CD4-positive, alpha-beta T cell treated with Interleukin-21 for 1 hour (primary cell): ENCODE results near the gene CD44.

Experiments
- DNase-seq: peaks from one replicate; pipeline ENCODE4 v3.0.0-alpha.2; 2020

Gene CD44

DNA sequence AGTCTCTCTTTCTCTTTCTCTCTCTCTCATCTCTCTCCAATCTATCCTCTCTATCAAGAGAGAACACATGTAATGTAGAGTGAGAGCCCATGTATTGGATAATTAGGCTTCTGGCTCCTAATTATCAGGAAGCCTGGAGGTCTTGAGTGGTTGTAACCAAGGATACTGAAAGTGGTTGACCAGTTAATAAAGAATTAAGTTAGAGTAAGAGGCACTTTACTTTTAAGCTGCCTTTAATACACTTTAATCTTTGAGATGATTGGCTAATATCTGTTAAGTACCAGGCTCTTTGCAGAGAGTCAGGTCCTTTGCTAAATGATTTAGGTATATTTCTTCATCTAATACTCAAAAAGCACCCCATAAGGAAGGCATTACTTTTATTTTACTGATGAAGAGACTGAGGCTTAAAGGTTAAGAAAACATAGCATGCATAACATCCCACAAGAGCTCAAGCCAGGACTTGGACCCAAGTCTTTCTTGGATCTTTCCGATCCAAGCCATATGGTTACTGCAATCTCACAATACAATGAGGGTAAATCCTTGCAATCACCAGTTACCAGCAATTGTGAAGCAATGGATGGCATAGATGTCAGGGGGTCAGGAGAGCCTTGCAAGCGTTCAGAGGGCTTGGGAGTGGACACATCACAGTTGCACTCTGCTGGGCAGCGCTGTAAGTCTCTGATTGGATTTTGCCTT is 22.1 kb downstream of the CD44 start:
- DNase-seq: no peak

DNA sequence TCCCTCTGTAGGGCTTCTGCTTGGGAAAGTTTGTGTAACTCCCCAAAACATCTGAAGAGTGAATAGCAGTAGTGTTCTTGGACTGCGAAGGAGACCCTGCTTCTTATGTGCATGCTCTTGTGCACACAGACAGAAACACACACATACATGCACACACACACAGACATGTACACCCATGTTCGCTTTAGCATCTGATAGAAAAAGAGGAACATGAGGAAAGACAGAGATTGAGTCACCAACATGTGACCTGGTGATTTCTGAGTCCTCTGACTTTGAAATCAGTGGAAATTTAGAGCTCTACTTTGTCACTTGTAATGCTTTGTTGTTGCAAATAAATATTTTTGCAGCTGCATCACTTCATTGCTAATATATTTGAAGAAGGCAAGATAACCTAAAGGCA is 23.8 kb downstream of the CD44 start:
- no peak for DNase-seq

DNA sequence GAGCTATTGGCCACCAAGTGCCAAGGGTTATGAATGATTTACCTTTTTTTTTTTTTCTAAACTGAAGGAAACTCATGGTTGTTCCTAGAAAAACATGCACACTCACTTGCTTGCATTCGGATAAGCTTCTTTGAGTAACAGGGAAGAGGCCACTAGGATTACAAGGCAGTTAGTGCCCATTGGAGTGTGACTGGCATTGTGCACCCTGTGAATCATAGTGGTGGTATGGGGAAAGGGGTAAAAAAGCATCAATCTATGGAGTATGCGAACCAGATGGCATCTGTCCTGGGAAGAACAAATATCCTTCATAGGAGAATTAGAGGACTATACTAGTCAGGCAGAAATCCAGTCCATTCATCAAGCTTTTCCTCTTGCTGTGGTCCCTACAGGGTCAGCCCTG is 24.2 kb downstream of the CD44 start:
- no peak for DNase-seq

DNA sequence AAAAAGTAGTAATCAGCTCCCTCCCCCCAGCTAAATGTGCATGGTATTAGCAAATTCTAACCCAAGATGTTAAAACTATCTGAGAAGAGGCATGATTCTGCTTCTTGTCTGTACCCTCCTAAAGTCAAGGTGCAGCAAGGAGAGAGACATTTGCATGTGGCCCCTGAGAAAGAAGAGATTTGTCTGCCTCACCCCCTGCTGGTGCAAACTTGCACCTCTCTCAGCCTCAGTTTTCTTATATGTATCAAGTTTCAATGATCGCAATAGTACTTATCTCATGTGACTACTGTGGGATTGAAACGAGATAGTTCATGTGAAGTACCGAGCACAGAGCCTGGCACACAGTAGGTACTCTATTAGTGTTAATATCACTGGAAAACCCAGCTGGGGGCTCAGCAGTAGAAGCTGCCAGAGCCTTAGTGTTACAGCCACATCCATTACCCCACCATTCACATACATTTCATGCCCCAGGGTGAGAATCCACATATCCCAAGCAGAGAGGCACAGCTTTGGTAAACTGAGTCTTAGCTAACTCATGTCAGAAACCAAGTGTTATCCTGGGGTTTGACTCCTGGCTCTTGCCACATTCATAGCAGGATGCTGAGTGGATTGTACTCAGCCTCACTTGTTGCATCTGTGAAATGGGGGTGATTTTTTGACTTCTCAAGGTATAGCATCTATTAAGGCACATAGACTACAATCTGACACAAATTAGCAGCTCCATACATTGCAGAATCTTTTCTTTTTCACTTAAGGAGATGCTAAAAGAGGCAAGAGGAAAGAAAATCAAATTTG is 24.9 kb downstream of the CD44 start:
- peak; percentile 74 for DNase-seq

DNA sequence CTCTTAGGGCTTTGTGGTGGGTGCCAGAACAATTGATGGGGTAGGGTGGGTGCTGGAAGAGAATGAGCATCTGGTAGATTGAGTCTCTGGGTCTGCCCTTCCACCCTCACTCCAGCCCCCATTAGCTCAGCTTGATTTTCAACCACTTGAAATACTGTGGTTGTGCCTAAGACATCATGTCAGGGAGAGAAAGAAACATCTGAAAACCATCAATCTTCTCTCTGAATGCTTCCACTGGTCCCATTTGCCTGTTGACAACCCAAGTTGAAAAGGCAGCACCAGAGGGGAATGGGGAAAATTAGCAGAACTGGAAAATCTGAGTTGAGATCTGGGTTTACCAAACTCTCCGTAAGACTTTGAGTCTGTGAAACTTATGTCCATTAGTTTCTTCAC is 26.1 kb downstream of the CD44 start:
- DNase-seq: no peak

DNA sequence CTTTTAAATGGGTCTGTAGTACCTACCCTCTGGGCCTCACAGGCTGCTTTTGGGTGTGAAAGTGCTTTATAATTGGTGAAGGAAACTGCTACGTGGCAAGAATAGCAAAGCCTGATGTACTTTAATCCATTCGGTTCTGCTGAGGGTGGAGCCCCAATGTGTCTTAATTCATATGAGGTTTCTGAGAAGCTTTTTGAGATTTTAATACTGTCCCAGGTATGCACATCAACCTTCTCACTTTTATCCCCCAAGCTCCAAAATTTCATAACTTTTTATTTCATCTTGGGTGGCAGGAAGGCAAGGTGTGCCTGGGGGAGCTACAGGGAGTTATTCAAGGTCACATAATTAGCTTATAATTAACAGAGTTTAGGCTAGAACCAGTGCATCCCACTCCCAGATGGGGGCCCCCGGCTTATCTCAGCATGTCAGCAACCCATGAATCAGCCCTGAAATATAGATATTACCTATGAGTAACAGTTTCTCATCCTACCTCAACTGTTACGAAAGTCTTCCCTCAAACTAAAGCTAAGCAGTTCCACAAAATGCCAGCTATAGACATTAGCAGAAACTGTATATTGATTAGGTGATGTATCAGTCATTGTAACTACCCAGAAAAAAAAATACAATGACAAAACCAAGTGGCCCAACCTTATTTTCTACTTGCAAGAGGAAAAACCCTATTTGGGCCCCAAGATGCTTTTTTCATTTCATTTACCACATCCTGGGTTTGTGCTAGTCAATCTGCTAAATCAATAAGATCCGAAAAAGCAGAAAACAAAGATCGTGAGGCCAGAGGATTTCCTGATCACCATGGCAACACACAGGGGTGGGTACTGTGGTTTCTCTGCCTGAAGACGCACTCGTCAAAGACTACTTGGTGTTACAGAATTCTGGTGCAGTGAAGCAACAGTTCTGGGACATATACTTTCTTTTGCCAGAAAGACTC is 26.7 kb downstream of the CD44 start:
- DNase-seq: peak; percentile 98

DNA sequence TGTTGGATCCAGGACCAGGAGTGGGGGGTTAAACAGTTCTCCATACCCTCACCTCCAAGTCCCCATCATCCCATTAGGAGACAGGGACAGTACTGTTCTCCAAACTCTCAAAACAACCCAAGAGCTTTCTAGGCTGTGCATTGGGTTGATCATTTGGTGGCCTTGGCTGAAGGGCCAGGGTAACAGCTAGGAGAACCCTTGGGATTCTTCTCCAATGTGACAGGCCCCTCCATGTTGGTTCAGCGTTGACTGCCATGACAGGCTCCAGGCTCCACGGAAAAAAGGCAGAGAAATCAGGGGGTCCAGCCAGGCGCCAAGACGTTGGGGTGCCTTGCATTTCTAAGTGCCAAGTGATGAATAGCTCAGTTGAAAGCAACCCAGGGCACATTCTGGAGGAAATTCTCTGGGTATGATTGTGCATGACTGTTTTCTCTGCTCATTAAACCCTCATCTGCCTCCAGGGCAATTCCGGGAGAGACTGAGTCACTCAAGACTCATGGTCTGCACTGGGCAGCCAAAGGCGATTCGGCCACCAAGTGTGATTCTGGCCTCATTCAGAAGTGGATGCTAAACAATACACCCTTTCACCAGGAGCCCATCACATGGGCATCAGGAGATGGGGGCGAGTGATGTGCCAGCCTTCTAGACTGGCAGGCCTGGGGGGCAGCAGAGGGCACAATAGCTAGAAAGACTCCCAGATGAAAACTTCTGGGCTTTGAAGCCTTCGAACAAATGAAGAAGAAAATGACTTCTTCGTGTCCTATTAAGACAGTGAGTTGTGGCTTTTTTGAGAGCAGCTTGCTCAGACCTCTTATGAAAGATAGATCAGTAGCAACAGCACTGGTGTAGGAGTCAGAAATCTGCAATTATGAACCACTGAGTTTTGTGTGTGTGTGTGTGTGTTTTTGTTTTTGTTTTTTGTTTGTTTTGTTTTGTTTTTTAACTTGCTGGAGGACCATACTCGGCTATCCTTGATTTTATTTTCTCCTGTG is 27.7 kb downstream of the CD44 start:
- DNase-seq: peak; percentile 65

DNA sequence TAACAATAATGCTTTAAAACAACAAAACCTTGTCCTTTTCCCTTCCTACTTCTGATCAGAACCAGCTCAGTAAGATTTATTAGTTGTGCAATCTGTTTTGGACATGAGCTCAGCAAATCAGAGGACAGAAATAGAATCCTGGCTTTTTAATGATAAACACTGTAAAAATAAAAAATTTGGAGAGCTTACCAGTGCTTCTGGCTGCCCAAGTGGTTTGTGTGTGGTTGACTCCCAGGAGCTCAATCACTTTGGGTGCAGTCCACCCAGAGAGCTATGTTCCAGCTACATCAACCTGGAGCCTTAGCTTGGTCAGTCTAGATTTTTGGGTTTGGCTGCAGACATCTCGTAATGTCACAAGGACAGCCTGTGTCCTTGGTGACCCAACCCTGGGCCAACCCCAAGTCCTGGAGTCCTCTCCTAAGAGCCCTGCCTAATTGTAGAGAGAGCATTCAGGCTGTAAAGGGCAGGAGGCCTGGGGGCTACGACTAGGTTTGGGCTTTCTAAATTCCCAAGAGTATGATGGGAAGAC is 28.5 kb downstream of the CD44 start:
- DNase-seq: no peak

DNA sequence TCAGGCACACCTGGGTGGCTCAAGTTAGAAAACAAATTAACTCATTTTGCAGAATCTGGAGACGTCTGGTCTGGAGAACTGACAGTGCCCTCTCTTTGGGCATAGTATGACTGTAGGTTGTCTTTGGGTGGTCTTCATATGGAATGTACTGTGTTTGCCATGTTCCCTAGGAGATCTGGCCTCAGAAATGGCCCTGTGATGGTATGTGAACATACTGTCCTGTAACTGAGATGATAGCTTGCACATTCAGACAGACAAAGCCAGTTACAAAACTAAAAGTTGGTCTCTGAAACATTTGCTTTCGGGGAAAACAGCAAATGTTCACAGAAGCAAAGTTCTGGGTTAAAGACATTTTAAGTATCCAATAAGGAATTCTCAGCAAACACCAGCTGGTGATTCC is 29.7 kb downstream of the CD44 start:
- DNase-seq: no peak

DNA sequence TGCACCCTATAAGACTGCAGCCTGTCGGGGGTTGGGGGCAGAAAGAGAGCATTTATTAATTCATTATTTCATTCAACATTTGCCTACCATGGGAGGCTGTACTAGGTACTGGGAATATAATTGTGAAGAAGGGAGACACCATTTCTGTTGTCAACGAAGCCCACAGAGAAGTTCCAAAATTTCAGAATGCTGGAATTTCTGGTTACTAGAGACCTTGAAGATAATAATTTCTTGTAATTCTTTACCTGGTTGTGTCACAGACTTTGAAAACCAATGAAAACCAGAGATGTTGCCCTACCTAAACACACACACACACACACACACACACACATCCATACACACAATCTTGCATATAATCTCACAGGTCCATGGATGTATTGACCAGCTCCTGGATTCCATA is 30.1 kb downstream of the CD44 start:
- DNase-seq: no peak

DNA sequence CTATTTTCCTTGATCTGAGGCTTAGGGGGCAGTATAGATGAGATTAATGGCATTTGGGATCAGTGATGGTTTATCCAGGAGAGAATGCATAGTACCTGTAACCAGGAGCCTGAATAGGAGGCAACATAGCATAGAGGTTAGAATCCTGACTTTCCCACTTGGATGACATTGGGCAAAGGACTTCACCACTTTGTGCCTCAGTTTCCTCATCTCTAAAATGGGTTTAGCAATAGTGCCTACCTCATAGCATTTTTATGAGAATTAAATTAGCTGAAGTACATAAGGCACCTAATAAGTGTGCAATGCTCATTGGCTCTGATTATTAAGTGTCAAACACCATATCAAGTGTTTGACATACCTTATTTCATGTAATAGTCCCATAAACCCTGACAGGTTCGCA is 30.8 kb downstream of the CD44 start:
- no peak for DNase-seq

DNA sequence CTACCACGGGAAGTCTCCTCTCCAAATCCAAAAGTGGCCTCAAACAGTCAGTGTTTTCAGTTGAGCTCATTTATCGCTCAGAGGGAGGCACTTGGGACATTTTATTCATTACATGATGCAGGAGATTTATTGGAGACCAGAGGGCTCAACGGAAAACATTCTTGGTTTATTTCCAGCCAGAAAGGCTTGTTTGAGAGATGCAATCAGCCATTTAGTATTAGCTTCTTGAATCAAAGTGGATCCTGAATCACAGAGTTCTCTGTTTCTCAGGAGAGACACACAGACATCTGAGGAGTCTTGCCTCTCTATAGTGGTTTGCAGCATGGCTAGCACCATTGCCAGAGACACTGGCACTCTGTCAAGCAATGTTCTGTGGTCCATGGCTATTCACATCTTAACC is 31.5 kb downstream of the CD44 start:
- DNase-seq: no peak

DNA sequence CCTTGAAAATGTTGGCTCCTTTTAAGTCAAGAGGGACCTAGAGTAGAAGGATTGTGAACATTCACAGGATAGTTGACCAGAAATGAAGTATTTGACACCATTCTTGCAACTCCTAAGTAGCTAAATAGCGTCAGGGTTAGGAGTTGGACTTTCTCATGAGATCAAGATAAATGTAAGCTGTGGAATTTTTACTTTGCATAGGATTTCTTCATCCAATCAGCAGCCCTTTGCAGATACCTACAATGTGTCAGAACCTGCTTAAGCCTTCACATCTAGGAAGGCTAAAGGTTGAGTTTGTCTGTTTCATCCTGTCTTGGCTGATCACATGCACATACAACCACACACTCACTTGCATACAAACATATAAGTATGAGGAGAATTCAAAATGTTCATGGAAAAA is 32.3 kb downstream of the CD44 start:
- DNase-seq: no peak

DNA sequence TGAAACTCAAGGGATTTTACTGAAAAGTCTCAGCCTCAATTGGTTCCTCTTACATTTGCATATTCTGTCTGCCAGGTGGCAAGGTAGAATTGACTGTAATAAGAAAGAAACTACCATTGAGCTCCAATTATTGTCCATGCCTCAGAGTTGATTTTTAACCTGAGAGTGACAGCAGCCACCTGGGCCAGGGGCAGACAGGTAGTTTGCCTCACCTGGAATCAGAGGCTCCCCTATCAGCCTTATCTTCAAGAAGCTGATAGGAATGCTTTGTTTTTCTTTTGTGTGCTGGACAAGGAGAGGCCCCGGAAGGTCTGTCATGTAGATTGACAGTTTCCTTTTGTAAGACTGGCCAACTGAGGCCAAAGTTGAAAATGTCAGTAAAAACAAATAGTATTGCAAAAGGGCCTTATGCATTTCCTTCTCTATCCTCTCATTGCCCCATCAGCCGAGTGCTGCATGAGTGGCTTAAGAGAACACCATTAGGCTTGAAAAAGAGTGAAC is 34.1 kb downstream of the CD44 start:
- DNase-seq: no peak

DNA sequence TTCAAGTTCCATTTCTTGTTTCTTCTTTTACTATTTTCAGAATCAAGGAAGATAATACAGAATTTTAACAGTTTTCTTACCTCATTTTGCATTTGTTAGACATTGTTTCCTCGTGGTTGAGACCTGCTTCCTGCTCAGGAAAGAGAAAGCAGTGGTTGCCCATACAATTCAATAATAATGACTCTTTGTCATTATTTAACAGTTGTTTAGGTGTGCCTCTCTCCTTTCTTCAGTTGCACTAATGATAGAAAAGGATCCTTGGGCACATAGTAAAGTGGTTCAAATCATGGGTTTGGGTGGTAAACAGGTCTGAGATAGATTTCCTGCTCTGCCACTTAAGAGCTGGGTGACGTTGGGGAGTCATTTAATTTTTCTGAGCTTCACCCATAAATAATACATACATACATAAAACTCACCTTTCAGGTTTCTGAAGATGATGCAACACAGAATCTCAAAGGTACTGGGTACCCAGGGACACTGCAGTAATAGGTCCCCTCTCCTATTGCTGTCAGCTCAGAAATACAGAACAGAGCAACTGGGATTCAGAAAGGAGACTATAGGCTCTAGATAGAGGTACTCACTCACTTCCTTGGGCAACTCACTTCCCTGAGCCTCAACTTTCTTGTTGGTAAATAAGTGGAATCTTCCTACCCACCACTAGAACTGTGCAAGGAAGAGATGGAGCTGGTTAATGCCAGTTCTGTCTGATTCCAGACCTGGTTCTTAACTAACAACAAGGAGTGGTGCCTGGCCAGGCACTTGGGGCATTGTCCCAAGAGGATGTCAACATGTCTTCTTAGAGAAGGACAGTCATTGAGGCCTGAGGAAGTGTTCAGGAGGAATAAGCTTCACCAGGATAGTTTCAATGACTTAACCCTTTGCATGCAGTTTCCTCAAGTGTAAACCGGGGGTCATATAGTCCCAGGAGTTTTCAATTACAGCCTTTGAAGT is 34.9 kb downstream of the CD44 start:
- peak; percentile 55 for DNase-seq

DNA sequence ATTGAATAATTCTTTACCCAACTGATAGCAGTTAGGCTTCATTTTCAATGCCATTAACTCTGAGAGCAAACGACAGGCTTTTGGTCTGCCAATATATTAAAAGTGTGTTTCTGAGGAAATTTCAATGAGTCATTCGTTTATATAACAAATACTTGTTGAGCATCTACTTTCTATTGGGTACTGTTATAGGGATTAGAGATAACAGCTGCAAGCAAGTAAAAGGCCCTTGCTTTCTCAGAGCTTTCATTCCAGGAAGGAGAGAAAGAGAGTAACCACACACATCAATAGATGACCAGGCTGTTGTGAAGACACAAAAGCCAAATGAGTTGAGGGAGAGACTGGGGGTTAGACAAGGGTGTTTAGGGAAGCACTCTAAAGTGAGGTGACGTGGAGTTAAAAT is 35.7 kb downstream of the CD44 start:
- DNase-seq: peak; percentile 47

DNA sequence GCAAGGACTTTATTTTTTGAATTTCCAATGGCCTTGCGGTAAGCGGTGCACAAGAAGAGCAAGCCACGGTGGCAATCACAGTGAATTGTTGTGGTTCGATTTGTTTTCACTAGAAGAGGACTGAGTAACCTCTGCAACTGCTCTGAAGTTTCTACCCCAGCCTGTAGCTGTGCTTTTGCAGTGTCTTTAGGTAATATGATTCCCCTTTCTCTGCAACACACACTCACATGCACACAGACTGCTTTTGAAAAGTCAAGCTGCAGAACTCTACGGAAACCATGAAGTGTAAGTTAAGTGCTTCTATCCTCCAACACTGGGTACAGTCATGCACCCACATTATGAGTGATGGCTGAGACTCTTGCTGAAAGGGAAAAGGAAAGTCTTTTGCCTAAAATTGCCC is 38.4 kb downstream of the CD44 start:
- peak; percentile 54 for DNase-seq

DNA sequence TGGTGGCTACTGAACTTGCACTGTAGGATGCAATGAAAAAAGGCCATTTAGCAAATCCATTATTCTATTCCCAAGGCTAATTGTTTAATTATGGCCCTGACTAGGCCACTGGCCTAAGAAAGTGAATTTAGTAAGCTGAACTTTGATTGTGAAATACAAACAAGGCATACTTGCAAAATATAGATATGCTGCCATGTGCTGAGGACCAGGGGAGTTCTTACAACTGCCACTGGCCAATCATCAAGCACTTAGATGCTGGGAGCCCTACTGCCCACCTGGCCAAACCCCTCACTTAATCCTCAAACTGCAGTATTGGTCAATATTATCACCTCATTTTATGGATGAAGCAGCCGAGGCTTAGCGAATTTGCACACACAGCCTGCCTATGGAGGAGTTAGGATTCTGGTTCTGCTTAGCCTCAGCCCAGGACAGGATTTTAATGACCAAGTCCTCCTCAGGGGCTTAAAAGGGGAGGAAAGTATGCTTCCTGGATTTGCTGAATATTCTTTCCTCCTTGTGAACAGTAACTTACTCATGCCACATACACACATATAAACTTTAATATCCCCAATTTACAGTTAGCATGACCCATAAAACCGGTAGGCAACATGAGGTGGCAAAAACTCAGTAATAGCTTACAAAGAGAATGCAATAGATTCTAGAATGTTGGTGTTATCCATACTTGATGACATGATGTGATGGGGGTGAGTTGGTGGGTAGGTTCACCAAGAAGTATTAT is 39.3 kb downstream of the CD44 start:
- no peak for DNase-seq

DNA sequence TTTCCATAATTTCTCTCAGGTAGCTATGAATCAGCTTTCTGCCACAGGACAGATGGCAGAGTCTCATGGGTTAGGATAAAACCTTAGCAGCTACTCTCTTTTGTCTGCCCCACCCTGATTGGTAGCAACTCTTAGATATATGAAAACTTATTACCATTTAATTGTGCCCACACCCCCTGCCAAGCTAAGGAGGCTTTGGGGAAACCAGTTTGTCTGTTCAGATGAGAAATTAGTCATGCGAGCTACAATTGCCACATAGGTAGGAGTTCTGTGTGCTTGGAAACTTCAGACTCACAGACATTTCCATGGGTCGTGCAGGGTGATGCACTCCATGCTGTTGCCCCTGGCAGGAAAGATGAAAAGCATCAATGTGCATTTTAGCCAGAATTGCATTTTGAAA is 39.9 kb downstream of the CD44 start:
- no peak for DNase-seq
